ENCODE measurements around the gene LLGL1. TPM values are rescaled to one million over a fixed set of nuclear protein-coding genes. Genes with fewer than 3 reads are reported as not detected.
A peak's percentile ranks its signal among the peaks of the same experiment; 100 is the strongest.

The LLGL1 gene
- total and polyA plus RNA-seq, 9 donors: 2.5 to 28.0 (median 21.6) TPM

DNA sequence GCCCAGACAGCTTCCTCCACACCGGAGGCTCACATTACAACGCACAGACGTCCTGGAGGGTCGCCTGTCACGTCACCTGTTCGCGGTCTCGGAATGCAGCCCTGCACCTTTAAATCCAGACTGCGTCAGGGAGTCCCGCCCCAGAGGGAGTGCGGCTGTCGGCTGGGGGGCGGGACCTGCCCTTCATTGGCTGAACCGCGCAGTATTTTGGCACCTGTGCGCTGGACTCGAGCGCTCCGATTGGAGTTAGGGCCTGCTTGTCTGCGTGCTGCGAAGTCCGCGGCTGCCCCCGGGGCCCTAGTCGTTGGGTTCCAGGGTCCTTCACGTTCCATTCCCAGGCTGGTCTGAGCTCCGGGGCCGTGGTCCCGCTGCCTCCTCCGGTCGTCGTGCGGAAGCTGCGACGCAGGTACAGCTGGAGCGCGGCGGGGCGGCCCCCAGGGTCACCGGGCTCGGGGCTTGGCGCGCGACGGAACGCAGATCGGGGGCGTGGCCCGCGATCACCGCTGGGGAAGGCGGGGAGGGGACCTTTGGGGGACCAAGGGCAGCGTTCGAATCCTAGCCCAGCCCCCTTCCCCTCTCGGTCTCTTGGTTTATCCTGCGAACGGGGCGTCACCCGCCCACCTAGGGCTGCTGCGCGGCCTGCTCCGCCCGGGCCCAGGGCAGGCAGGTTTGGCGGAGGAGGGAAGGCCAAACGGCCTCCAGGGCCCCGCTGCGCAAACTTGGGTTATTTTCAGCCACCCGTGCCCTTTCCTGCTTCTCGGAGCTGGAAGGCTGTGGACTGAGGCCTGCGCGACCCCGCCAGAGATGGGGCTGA, 35.1 kb downstream of the LLGL1 start, which contains the start of gene MIEF2:
MIEF2 (plus strand) TSS at position 331 of the 814 bp plus-strand sequence. CDS start 2,059 bp downstream, outside the sequence.
- no peaks in the 10 kb centered on the region for H3K36me3 ChIP-seq
- intact Hi-C loops (cut with DNase I): no loop called here
- peak within 1 kb of the TSS; percentile 89 to 96 for H3K27ac ChIP-seq
- peak; percentile 95 to 96 (median 96) for DNase-seq
- peak within 1 kb of the TSS; percentile 90 for H3K4me3 ChIP-seq
- no peaks in the 10 kb centered on the region for H3K9me3 ChIP-seq
- no peaks in the 10 kb centered on the region for H3K27me3 ChIP-seq
- H3K4me1 ChIP-seq (ENCODE audit: insufficient read depth): peaks cover 17% of the 10 kb centered on the region
- TF ChIP-seq CTCF (IDR thresholded peaks at IDR 0.05) (no peak), POLR2A (IDR thresholded peaks at IDR 0.05) (peak; percentile 46), EP300 (IDR thresholded peaks at IDR 0.05) (no peak)
- WGBS, 3 donors: 0% methylated on average over 37 to 72 of the region's 72 CpGs

DNA sequence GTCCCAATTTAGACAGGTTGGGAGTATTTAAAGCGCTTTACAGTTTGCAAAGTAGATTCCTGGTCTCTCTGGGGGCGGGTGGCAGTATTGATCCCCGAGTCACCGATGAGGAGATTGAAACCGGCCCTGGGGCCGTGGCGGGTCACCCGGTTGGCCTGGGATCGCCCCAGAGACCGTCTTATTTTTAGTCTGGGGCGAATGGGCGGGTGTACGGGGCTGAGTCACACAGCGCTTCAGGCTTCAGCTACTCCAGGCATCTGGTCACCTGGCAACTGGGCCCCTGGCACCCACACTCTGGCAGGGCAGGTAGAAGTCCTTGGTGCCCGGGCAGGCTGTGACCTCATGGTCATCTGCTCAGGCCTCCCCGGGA, 35.7 kb downstream of the LLGL1 start:
- WGBS, 3 donors: 1% methylated on average over 16 of the region's 16 CpGs
- Histone ChIP-seq H3K36me3 (no peaks in the 10 kb centered on the region), H3K27me3 (no peaks in the 10 kb centered on the region), H3K27ac (peak overlapping the region; percentile 89 to 96), H3K9me3 (no peaks in the 10 kb centered on the region), H3K4me1 (ENCODE audit: insufficient read depth) (peaks cover 17% of the 10 kb centered on the region), H3K4me3 (peak overlapping the region; percentile 90)
- DNase-seq: peak; percentile 58 to 72 (median 66)
- TF ChIP-seq POLR2A (IDR thresholded peaks at IDR 0.05) (no peak), EP300 (IDR thresholded peaks at IDR 0.05) (no peak), CTCF (IDR thresholded peaks at IDR 0.05) (no peak)
- intact Hi-C loops (cut with DNase I): no loop called here

DNA sequence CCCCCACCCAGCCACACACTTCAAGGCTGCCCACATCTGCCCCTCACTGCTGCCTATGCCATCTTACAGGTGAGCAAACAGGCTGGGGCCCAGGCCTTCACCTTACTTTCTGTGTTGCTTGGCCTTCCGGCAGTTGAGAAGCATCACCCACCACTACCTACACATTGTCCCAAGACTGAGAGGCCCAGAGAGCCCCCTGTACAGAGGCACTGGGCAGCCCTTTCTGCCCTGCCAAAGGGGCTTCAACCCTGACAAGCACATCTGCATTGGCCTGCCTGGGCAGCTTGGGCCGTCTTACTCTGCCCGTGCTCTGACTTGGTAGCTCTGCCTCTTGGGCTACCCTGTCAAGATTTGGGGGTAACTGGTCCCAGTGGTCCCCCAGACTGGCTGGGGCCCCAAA, 36.2 kb downstream of the LLGL1 start:
- H3K36me3 ChIP-seq: no peaks in the 10 kb centered on the region
- WGBS, 3 donors: 53 to 60% (median 59%) methylated on average over 3 of the region's 3 CpGs
- H3K4me1 ChIP-seq (ENCODE audit: insufficient read depth): peaks cover 17% of the 10 kb centered on the region
- TF ChIP-seq EP300 (IDR thresholded peaks at IDR 0.05): no peak
- TF ChIP-seq POLR2A (IDR thresholded peaks at IDR 0.05): no peak
- TF ChIP-seq CTCF (IDR thresholded peaks at IDR 0.05): no peak
- DNase-seq: no peak
- no peaks in the 10 kb centered on the region for H3K9me3 ChIP-seq
- intact Hi-C loops (cut with DNase I): no loop called here
- no peaks in the 10 kb centered on the region for H3K27me3 ChIP-seq
- H3K4me3 ChIP-seq: peak overlapping the region; percentile 90
- peak overlapping the region; percentile 89 to 96 for H3K27ac ChIP-seq

- Histone ChIP-seq H3K27me3 (no peaks in the 10 kb centered on the region), H3K4me3 (no peak overlapping the region), H3K9me3 (no peaks in the 10 kb centered on the region), H3K4me1 (ENCODE audit: insufficient read depth) (peaks cover 17% of the 10 kb centered on the region), H3K27ac (peak overlapping the region in 1 of 2 donors; percentile 89), H3K36me3 (no peaks in the 10 kb centered on the region)
- TF ChIP-seq EP300 (IDR thresholded peaks at IDR 0.05) (no peak), POLR2A (IDR thresholded peaks at IDR 0.05) (no peak), CTCF (IDR thresholded peaks at IDR 0.05) (no peak)
- intact Hi-C loops (cut with DNase I): no loop called here
- WGBS, 3 donors: 72 to 95% (median 88%) methylated on average over 2 of the region's 2 CpGs
- no peak for DNase-seq
These were observed 36.7 kb downstream of the LLGL1 start for GRCh38 chr17:18262111-18262510.
